Tibial nerve (tissue), 3 donors: Measurements from ENCODE around the gene NOSIP.

ENCODE experiments used
- CTCF ChIP-seq, 5 experiments: fragments of 200-600 bp in 3 of 5; fragments of 450-650 bp in 2 of 5; sonication (generic) in 3 of 5; IDR thresholded peaks; one replicate each; pipeline ENCODE4 v1.5.1; 2016 to 2019; ENCODE audit warnings: antibody characterized with exemption in 5 of 5, mild to moderate bottlenecking in 3 of 5, moderate library complexity in 2 of 5
- POLR2A ChIP-seq, 2 donors: fragments of 450-650 bp; IDR thresholded peaks; one replicate each; pipeline ENCODE4 v1.6.1; 2017; ENCODE audit warnings: antibody characterized with exemption in 2 of 2, mild to moderate bottlenecking in 2 of 2, moderate library complexity in 2 of 2

- TF ChIP-seq CTCF (IDR thresholded peaks at IDR 0.05), result no peak
- no peak for TF ChIP-seq POLR2A (IDR thresholded peaks at IDR 0.05)
Observed at GRCh38 chr19:49536921-49537462, 43.4 kb downstream of the NOSIP start.
